SK-MEL-5 (cell line): ENCODE data around the gene UBE2Q2. TPM values are rescaled to one million over a fixed set of nuclear protein-coding genes. Genes with fewer than 3 reads are reported as not detected.
"Not testable (repeated sequence)": the region's sequence is repeated elsewhere in the genome, so short reads cannot be mapped to it uniquely, and the experiment has no call there.

Source experiments
- DNase-seq: peaks from one replicate; pipeline ENCODE4 v3.0.0-alpha.2; 2016; ENCODE audit warnings: low read depth, low spot score
- in situ Hi-C: cut with HindIII; loops from 2 replicates; pipeline ENCODE4 v1.10.0; 2016; ENCODE audit warnings: low sequenced_read_pairs, high pct_unique_total_duplicates, low pct_unique_long_range_greater_than_20kb
- polyA plus RNA-seq, 2 experiments: library from polyadenylated mRNA; depleted of rRNA; stranded (reverse); fragments of >200 nt; gene quantifications; 2 replicates each; pipeline ENCODE4 v1.2.3, GENCODE V29; 2015
- total RNA-seq: library from RNA; depleted of rRNA; stranded (reverse); fragments of >200 nt; shearing (Covaris generic); gene quantifications from 2 replicates; pipeline ENCODE4 v1.2.3, GENCODE V29; 2014; rRNA removed

The UBE2Q2 gene
- 26.0 and 30.2 TPM in 2 replicates for total RNA-seq
- polyA plus RNA-seq (2015; cell fraction: cytosol; rRNA removed) = 24.7 and 33.0 TPM in 2 replicates
- 42.7 and 51.1 TPM in 2 replicates for polyA plus RNA-seq (2015; cell fraction: nucleus; rRNA removed)

- DNase-seq = peak; percentile 69
- in situ Hi-C loops = no loop called here
Observed at GRCh38 chr15:75842722-75843677, at the start of gene UBE2Q2. Gene UBE2Q2 (plus strand): TSS chr15:75843447. CDS start chr15:75843667, 220 bp downstream.

GRCh38 chr15:75796321-75796720 lies 46.9 kb upstream of the UBE2Q2 start:
- in situ Hi-C loops = no loop called here
- no peak for DNase-seq

GRCh38 chr15:75797146-75797545 lies 46.1 kb upstream of the UBE2Q2 start:
- DNase-seq, in situ Hi-C loops: not testable (repeated sequence)

- in situ Hi-C loops = no loop called here
- no peak for DNase-seq
Observed at GRCh38 chr15:75799190-75799589, 44.1 kb upstream of the UBE2Q2 start.

GRCh38 chr15:75800409-75800808 lies 42.8 kb upstream of the UBE2Q2 start:
- DNase-seq, in situ Hi-C loops: not testable (repeated sequence)

GRCh38 chr15:75801859-75802593 lies 41.2 kb upstream of the UBE2Q2 start:
- DNase-seq = peak; percentile 81
- in situ Hi-C loops = no loop called here

- DNase-seq, in situ Hi-C loops: not testable (repeated sequence)
Observed at GRCh38 chr15:75807486-75807885, 35.8 kb upstream of the UBE2Q2 start.

GRCh38 chr15:75808009-75808408 lies 35.2 kb upstream of the UBE2Q2 start:
- DNase-seq, in situ Hi-C loops: not testable (repeated sequence)

- DNase-seq = no peak
- in situ Hi-C loops = no loop called here
Observed at GRCh38 chr15:75808563-75808962, 34.7 kb upstream of the UBE2Q2 start.

GRCh38 chr15:75809986-75810750 lies 33.1 kb upstream of the UBE2Q2 start:
- in situ Hi-C loops = no loop called here
- DNase-seq = peak; percentile 81

GRCh38 chr15:75810874-75811498 lies 32.3 kb upstream of the UBE2Q2 start:
- in situ Hi-C loops = no loop called here
- DNase-seq = no peak

GRCh38 chr15:75811626-75812025 lies 31.6 kb upstream of the UBE2Q2 start:
- in situ Hi-C loops = no loop called here
- no peak for DNase-seq

- in situ Hi-C loops = no loop called here
- DNase-seq = no peak
Observed at GRCh38 chr15:75814794-75815193, 28.5 kb upstream of the UBE2Q2 start.

- no peak for DNase-seq
- in situ Hi-C loops = no loop called here
Observed at GRCh38 chr15:75815811-75816719, 27.2 kb upstream of the UBE2Q2 start.

- in situ Hi-C loops = no loop called here
Observed at GRCh38 chr15:75817138-75817935, 25.9 kb upstream of the UBE2Q2 start.

More at GRCh38 chr15:75817138-75817935, 25.9 kb upstream of the UBE2Q2 start:
- DNase-seq = peak; percentile 53
